H1 (cell line): ENCODE results near the gene ARHGEF10L. TPM values are rescaled to one million over a fixed set of nuclear protein-coding genes. Genes with fewer than 3 reads are reported as not detected.
"Not testable (repeated sequence)": the region's sequence is repeated elsewhere in the genome, so short reads cannot be mapped to it uniquely, and the experiment has no call there.

ENCODE experiments used
- CTCF ChIA-PET: fragments of 300-600 bp; sonication (Branson Sonifier 250); formaldehyde crosslinking; loops from one replicate; lab custom pipeline; 2021; ENCODE audit not compliant: partially characterized antibody; lab: Charles Lee
- POLR2A ChIA-PET: fragments of 300-600 bp; sonication (Branson Sonifier 250); formaldehyde crosslinking; loops from one replicate; lab custom pipeline; 2021; ENCODE audit warnings: inconsistent platforms; ENCODE audit not compliant: partially characterized antibody; lab: Charles Lee
- DNase-seq, 2 experiments: peaks; one replicate each; pipeline versions ENCODE4 v3.0.0 to v3.0.0-alpha.2; 2010 to 2022; ENCODE audit warnings: low spot score in 2 of 2, low read depth in 1 of 2, mixed read lengths in 1 of 2
- FAIRE-seq: peaks from 2 replicates; lab custom pipeline; 2011; peaks lifted over from hg19 to GRCh38; lab: Jason Lieb, UNC
- H2AFZ ChIP-seq: 2 replicates; pipeline ENCODE4 v1.8.1; 2012; ENCODE audit warnings: low read length, inconsistent platforms
- H2AK5ac ChIP-seq: 2 replicates; pipeline ENCODE4 v1.6.1; 2013; ENCODE audit warnings: low read depth, low read length
- H2BK120ac ChIP-seq: replicated peaks from 2 replicates; pipeline ENCODE3; 2013; ENCODE audit warnings: low read depth, low read length, inconsistent platforms
- H2BK12ac ChIP-seq: 2 replicates; pipeline ENCODE4 v1.6.1; 2013; ENCODE audit warnings: low read depth, low read length
- H2BK15ac ChIP-seq: 2 replicates; pipeline ENCODE4 v1.6.1; 2013; ENCODE audit warnings: low read length
- H2BK20ac ChIP-seq: 2 replicates; pipeline ENCODE4 v1.6.1; 2013; ENCODE audit warnings: low read length
- H2BK5ac ChIP-seq: 2 replicates; pipeline ENCODE4 v1.6.1; 2013; ENCODE audit warnings: low read depth, low read length
- H3K14ac ChIP-seq: 2 replicates; pipeline ENCODE4 v1.6.1; 2013; ENCODE audit warnings: inconsistent platforms; ENCODE audit not compliant: insufficient read length
- H3K18ac ChIP-seq: 2 replicates; pipeline ENCODE4 v1.6.1; 2013; ENCODE audit warnings: low read length; ENCODE audit errors: extremely low read depth
- H3K23ac ChIP-seq: 2 replicates; pipeline ENCODE4 v1.6.1; 2013; ENCODE audit warnings: inconsistent platforms; ENCODE audit not compliant: insufficient read length
- H3K23me2 ChIP-seq: 2 replicates; pipeline ENCODE4 v1.6.1; 2013; ENCODE audit warnings: low read depth, low read length
- H3K27ac ChIP-seq: 2 replicates; pipeline ENCODE4 v1.6.1; 2011; ENCODE audit warnings: low read depth, low read length, inconsistent platforms
- H3K27me3 ChIP-seq, 4 experiments: replicated peaks in 1 of 4; 1 replicate in 1 of 4; 2 replicates in 3 of 4; pipeline versions ENCODE4 v1.6.1 to v1.8.1; 2011 to 2013; ENCODE audit warnings: low read length in 3 of 4, mild to moderate bottlenecking in 3 of 4, inconsistent platforms in 2 of 4, mixed read lengths in 2 of 4, moderate library complexity in 1 of 4; ENCODE audit not compliant: control insufficient read depth in 3 of 4, insufficient read depth in 3 of 4; ENCODE audit errors: extremely low read depth in 1 of 4
- H3K36me3 ChIP-seq, 4 experiments: 2 replicates each; pipeline versions ENCODE4 v1.6.1 to v1.8.1; 2011 to 2013; ENCODE audit warnings: mild to moderate bottlenecking in 4 of 4, low read length in 3 of 4, moderate library complexity in 2 of 4, control low read depth in 1 of 4, inconsistent platforms in 1 of 4; ENCODE audit not compliant: insufficient read depth in 4 of 4, control insufficient read depth in 2 of 4
- H3K4ac ChIP-seq: replicated peaks from 2 replicates; pipeline ENCODE3; 2013; ENCODE audit warnings: low read length, low read depth, mixed read lengths, inconsistent platforms; ENCODE audit not compliant: insufficient read length
- H3K4me1 ChIP-seq, 4 experiments: replicated peaks in 1 of 4; 1 replicate in 1 of 4; 2 replicates in 3 of 4; pipeline versions ENCODE4 v1.6.1 to v1.8.1; 2011 to 2013; ENCODE audit warnings: low read length in 3 of 4, inconsistent platforms in 2 of 4, mixed read lengths in 1 of 4; ENCODE audit not compliant: insufficient read depth in 4 of 4, control insufficient read depth in 3 of 4
- H3K4me2 ChIP-seq, 2 experiments: 2 replicates each; pipeline versions ENCODE4 v1.6.1 to v1.8.1; 2011 to 2013; ENCODE audit warnings: low read depth in 2 of 2, low read length in 2 of 2, control low read depth in 1 of 2, inconsistent platforms in 1 of 2, mild to moderate bottlenecking in 1 of 2; ENCODE audit not compliant: insufficient read depth in 1 of 2
- H3K4me3 ChIP-seq, 4 experiments: fragments of 200-600, 300-600 bp in 1 of 4; sonication (generic), shearing (Covaris generic), sonication (Bioruptor Twin) in 1 of 4; 2 replicates each; pipeline versions ENCODE4 v1.5.1 to v1.8.1; 2011 to 2016; ENCODE audit warnings: low read length in 4 of 4, low read depth in 3 of 4, control low read depth in 2 of 4, inconsistent platforms in 2 of 4, mild to moderate bottlenecking in 2 of 4, mixed read lengths in 1 of 4, moderate library complexity in 1 of 4; ENCODE audit not compliant: insufficient read depth in 2 of 4; ENCODE audit errors: extremely low read depth in 1 of 4
- H3K56ac ChIP-seq: replicated peaks from 2 replicates; pipeline ENCODE3; 2013; ENCODE audit warnings: low read depth, mild to moderate bottlenecking, mixed read lengths, low read length, inconsistent platforms; ENCODE audit not compliant: insufficient read length
- H3K79me1 ChIP-seq: 2 replicates; pipeline ENCODE4 v1.6.1; 2013; ENCODE audit warnings: low read depth, low read length, control low read depth
- H3K79me2 ChIP-seq, 2 experiments: 2 replicates each; pipeline versions ENCODE4 v1.6.1 to v1.8.1; 2012 to 2013; ENCODE audit warnings: low read length in 2 of 2, mild to moderate bottlenecking in 2 of 2, inconsistent platforms in 1 of 2; ENCODE audit not compliant: insufficient read depth in 2 of 2, control insufficient read depth in 1 of 2
- H3K9ac ChIP-seq, 4 experiments: replicated peaks in 1 of 4; 1 replicate in 1 of 4; 2 replicates in 3 of 4; pipeline versions ENCODE4 v1.6.1 to v1.8.1; 2011 to 2013; ENCODE audit warnings: low read depth in 3 of 4, low read length in 3 of 4, control low read depth in 2 of 4, mild to moderate bottlenecking in 2 of 4, moderate library complexity in 2 of 4, inconsistent platforms in 1 of 4; ENCODE audit errors: extremely low read depth in 1 of 4
- H3K9me3 ChIP-seq, 2 experiments: 2 replicates each; pipeline versions ENCODE4 v1.6.1 to v1.8.1; 2012 to 2013; ENCODE audit warnings: mild to moderate bottlenecking in 2 of 2, moderate library complexity in 2 of 2, control low read depth in 1 of 2, inconsistent platforms in 1 of 2, low read depth in 1 of 2, low read length in 1 of 2, mixed read lengths in 1 of 2; ENCODE audit not compliant: insufficient read depth in 2 of 2
- H4K20me1 ChIP-seq, 2 experiments: replicated peaks in 1 of 2; 2 replicates each; pipeline versions ENCODE3 to v1.8.1; 2011 to 2013; ENCODE audit warnings: inconsistent platforms in 2 of 2, low read length in 2 of 2, mild to moderate bottlenecking in 1 of 2; ENCODE audit not compliant: insufficient read depth in 2 of 2, control insufficient read depth in 1 of 2
- H4K5ac ChIP-seq: 2 replicates; pipeline ENCODE4 v1.6.1; 2013; ENCODE audit warnings: low read length, low read depth, mixed read lengths, inconsistent platforms; ENCODE audit not compliant: insufficient read length
- H4K8ac ChIP-seq: 2 replicates; pipeline ENCODE4 v1.8.0; 2013; ENCODE audit warnings: mild to moderate bottlenecking, moderate library complexity, low read length, inconsistent platforms; ENCODE audit not compliant: insufficient read depth; ENCODE audit errors: extremely low read depth
- H4K91ac ChIP-seq: replicated peaks from 2 replicates; pipeline ENCODE3; 2013; ENCODE audit warnings: low read length, mixed read lengths, inconsistent platforms; ENCODE audit not compliant: insufficient read length
- WGBS, 2 experiments: shearing (Covaris generic) in 1 of 2; methylation state at CpG; one replicate each; pipeline versions ENCODE4 v1.1.6 to v1.1.7; 2013 to 2015; ENCODE audit warnings: low lambda C conversion rate in 2 of 2, mixed read lengths in 2 of 2, inconsistent platforms in 1 of 2, low coverage in 1 of 2, missing lambda C conversion rate in 1 of 2; ENCODE audit not compliant: insufficient replicate concordance in 2 of 2, insufficient coverage in 1 of 2, insufficient read length in 1 of 2; ENCODE audit errors: extremely low coverage in 1 of 2, missing lambda C conversion rate in 1 of 2; 5-methylcytosine and 5-hydroxymethylcytosine counted together
- polyA plus RNA-seq, 7 experiments: library from polyadenylated mRNA; depleted of rRNA in 3 of 7; stranded (reverse) in 5 of 7; unstranded in 2 of 7; fragments of >200 nt in 5 of 7; fragments of 200-250 nt in 2 of 7; gene quantifications; 1 replicate in 5 of 7; 2 replicates in 1 of 7; 4 replicates in 1 of 7; pipeline versions ENCODE4 v1.2.1 to v1.2.3, GENCODE V29; 2011 to 2013; ENCODE audit warnings: missing spikeins in 2 of 7, mixed read lengths in 2 of 7
- total RNA-seq: library from RNA; stranded (reverse); fragmentation: NEBNext Ultra II Directional; extraction: Animal tissue kit (Norgen Biotek cat#: 25700); gene quantifications from 2 replicates; pipeline ENCODE4 v1.2.1, GENCODE V29; 2021

The ARHGEF10L gene
- total and polyA plus RNA-seq, 2 of the 8 experiments (the other 6 are each of a cell fraction or from before 2014, with no cell fraction given), result 33.6 to 39.6 TPM

GRCh38 chr1:17490667-17491066 is 48.8 kb upstream of the ARHGEF10L start:
- not testable (repeated sequence) for H3K56ac ChIP-seq, H4K20me1 ChIP-seq, FAIRE-seq, H2BK12ac ChIP-seq, H2BK15ac ChIP-seq, DNase-seq, H3K9ac ChIP-seq, H2BK120ac ChIP-seq, H3K4me1 ChIP-seq, H2AK5ac ChIP-seq, H3K36me3 ChIP-seq, H4K91ac ChIP-seq, H3K9me3 ChIP-seq, H3K27ac ChIP-seq, H3K23ac ChIP-seq, H4K8ac ChIP-seq, H3K18ac ChIP-seq, H2BK5ac ChIP-seq, H3K27me3 ChIP-seq, H3K4me2 ChIP-seq, H2BK20ac ChIP-seq, H2AFZ ChIP-seq, H3K4ac ChIP-seq, H4K5ac ChIP-seq, H3K14ac ChIP-seq, H3K23me2 ChIP-seq, H3K79me2 ChIP-seq, H3K4me3 ChIP-seq, H3K79me1 ChIP-seq
- 94% methylated on average over 6 of the region's 6 CpGs; no CpG with 5 or more reads in 1 of the 2 experiments for WGBS, 2 experiments
- ChIA-PET CTCF (interaction anchor here (1.0 to 7.5 kb wide), 4 partner anchors 13 to 116 kb away, joined by 3 to 52 read pairs (median 9); no protein-coding TSS in a partner anchor), POLR2A (interaction anchor here (1.0 to 2.0 kb wide), 3 partner anchors 51 to 105 kb away, joined by 3 to 6 read pairs (median 4); partner anchors contain the start of gene RCC2)
